GM23248 (cell line): ENCODE data around the gene PEAK1.

ENCODE experiments used
- EZH2 ChIP-seq: fragments of 200-600 bp; sonication (generic); IDR thresholded peaks from 2 replicates; pipeline ENCODE4 v1.6.1; 2018; ENCODE audit warnings: antibody characterized with exemption, mild to moderate bottlenecking; ENCODE audit not compliant: insufficient read depth, poor library complexity, severe bottlenecking
- EZH2phosphoT487 ChIP-seq: fragments of 200-600 bp; sonication (generic); IDR thresholded peaks from 2 replicates; pipeline ENCODE4 v1.6.1; 2018; ENCODE audit warnings: antibody characterized with exemption, moderate library complexity, mild to moderate bottlenecking, low read depth; ENCODE audit not compliant: insufficient read depth

DNA sequence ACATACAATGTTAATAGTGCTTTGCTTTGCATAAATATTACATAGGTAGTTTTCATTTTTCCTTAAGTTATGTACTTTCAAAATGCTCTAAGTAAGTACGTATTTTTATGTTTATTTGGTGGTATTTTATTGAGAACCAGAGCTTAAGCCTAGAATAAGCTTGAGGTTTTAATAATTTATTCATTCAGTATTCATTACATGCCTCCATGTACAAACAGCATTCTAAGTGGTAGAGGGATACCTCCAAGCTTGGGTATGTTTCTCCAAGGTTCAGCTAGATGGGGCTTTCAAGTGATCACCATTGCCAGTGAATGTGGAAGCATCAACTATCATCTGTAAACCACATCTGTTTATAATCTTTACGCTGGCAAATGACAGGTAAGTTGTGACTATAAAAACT lies 52.3 kb downstream of the PEAK1 start:
- TF ChIP-seq EZH2 = no peak
- TF ChIP-seq EZH2phosphoT487 = no peak
